ENCODE measurements around the gene NXPE3.

DNA sequence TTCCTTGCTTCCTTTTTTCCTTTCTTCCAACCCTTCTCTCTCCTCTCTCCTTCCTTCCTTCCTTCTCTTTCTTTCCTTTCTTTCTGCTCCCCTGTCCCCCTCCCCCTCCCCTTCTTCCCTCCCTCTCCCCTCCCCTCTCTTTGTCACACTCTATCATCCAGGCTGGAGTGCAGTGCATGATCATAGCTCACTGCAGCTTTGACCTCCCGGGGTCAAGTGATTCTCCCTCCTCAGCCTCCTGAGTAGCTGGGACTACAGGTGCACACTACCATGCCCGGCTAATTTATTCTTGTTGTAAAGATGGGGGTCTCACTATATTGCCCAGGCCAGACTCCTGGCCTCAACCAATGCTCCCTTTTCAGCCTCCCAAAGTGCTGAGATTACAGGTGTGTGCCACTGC is 89.0 kb downstream of the NXPE3 start:
- TF ChIP-seq, protein P1, sequence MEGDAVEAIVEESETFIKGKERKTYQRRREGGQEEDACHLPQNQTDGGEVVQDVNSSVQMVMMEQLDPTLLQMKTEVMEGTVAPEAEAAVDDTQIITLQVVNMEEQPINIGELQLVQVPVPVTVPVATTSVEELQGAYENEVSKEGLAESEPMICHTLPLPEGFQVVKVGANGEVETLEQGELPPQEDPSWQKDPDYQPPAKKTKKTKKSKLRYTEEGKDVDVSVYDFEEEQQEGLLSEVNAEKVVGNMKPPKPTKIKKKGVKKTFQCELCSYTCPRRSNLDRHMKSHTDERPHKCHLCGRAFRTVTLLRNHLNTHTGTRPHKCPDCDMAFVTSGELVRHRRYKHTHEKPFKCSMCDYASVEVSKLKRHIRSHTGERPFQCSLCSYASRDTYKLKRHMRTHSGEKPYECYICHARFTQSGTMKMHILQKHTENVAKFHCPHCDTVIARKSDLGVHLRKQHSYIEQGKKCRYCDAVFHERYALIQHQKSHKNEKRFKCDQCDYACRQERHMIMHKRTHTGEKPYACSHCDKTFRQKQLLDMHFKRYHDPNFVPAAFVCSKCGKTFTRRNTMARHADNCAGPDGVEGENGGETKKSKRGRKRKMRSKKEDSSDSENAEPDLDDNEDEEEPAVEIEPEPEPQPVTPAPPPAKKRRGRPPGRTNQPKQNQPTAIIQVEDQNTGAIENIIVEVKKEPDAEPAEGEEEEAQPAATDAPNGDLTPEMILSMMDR (IDR thresholded peaks at IDR 0.05; ENCODE audit: low read length), result no peak
- TF ChIP-seq EZH2 (IDR thresholded peaks at IDR 0.05; ENCODE audit: borderline replicate concordance, low read length), result no peak

Measured in OCI-LY1 (cell line).